Astrocyte of the spinal cord (primary cell): ENCODE measurements around the gene TPPP3.

Experiments used
- DNase-seq: peaks from one replicate; pipeline ENCODE4 v3.0.0; 2011; ENCODE audit warnings: low read depth, low spot score
- H3K4me3 ChIP-seq: 2 replicates; pipeline ENCODE4 v1.5.1; 2011; ENCODE audit warnings: low read depth, mild to moderate bottlenecking, low read length, moderate library complexity
- in situ Hi-C: cut with HindIII; loops from 2 replicates; pipeline ENCODE4 v1.10.0; 2017; ENCODE audit warnings: low sequenced_read_pairs
- TF ChIP-seq, protein P1 (sequence below): IDR thresholded peaks from 2 replicates; pipeline ENCODE4 v1.5.1; 2012; ENCODE audit warnings: low read depth, mild to moderate bottlenecking, low read length, inconsistent platforms

TPPP3 gene

DNA sequence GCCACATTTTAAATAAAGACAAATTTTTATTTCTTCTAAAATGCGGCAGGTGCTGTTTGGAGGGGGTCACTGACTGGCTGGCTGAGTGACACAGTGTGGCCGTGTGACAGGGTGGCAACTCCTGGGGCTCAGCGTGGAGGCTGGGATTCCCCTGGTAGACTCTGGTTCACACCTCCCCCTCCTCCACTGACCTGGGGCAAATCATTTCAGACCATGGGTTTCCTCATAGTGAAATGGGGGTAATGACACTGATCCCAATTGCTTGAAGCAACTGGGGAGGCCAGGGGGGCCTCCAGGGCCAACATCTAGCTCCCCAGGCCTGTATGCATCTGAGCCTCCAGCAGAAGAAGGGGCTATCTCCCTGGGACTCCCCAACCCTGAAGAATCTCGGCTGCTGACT is 44.2 kb upstream of the TPPP3 start:
- in situ Hi-C loops: no loop called here
- no peak for DNase-seq
- TF ChIP-seq, protein P1, sequence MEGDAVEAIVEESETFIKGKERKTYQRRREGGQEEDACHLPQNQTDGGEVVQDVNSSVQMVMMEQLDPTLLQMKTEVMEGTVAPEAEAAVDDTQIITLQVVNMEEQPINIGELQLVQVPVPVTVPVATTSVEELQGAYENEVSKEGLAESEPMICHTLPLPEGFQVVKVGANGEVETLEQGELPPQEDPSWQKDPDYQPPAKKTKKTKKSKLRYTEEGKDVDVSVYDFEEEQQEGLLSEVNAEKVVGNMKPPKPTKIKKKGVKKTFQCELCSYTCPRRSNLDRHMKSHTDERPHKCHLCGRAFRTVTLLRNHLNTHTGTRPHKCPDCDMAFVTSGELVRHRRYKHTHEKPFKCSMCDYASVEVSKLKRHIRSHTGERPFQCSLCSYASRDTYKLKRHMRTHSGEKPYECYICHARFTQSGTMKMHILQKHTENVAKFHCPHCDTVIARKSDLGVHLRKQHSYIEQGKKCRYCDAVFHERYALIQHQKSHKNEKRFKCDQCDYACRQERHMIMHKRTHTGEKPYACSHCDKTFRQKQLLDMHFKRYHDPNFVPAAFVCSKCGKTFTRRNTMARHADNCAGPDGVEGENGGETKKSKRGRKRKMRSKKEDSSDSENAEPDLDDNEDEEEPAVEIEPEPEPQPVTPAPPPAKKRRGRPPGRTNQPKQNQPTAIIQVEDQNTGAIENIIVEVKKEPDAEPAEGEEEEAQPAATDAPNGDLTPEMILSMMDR: no peak
- no peak overlapping the region for H3K4me3 ChIP-seq

DNA sequence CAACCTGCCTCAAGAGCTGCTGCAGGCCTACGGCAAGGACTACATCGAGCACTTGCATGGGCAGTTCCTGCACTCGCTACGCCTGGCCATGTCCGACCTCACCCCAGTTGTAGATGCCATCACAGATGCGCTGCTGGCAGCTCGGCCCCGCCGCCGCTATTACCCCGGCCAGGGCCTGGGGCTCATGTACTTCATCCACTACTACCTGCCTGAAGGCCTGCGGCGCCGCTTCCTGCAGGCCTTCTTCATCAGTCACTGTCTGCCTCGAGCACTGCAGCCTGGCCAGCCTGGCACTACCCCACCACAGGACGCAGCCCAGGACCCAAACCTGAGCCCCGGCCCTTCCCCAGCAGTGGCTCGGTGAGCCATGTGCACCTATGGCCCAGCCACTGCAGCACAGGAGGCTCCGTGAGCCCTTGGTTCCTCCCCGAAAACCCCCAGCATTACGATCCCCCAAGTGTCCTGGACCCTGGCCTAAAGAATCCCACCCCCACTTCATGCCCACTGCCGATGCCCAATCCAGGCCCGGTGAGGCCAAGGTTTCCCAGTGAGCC is 43.4 kb upstream of the TPPP3 start:
- no peak overlapping the region for H3K4me3 ChIP-seq
- no peak for DNase-seq
- TF ChIP-seq, protein P1: no peak
- in situ Hi-C loops: no loop called here

DNA sequence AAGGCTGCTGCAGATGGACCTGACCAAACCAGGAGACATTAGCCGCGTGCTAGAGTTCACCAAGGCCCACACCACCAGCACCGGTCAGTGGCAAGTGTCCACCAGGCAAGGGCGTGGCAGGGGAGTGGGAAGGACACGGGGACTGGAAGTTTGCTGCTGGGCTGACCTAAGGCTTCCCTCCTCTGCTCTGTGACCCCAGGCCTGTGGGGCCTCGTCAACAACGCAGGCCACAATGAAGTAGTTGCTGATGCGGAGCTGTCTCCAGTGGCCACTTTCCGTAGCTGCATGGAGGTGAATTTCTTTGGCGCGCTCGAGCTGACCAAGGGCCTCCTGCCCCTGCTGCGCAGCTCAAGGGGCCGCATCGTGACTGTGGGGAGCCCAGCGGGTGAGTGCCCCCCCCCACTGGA is 42.5 kb upstream of the TPPP3 start:
- in situ Hi-C loops: no loop called here
- TF ChIP-seq, protein P1: no peak
- no peak overlapping the region for H3K4me3 ChIP-seq
- no peak for DNase-seq

DNA sequence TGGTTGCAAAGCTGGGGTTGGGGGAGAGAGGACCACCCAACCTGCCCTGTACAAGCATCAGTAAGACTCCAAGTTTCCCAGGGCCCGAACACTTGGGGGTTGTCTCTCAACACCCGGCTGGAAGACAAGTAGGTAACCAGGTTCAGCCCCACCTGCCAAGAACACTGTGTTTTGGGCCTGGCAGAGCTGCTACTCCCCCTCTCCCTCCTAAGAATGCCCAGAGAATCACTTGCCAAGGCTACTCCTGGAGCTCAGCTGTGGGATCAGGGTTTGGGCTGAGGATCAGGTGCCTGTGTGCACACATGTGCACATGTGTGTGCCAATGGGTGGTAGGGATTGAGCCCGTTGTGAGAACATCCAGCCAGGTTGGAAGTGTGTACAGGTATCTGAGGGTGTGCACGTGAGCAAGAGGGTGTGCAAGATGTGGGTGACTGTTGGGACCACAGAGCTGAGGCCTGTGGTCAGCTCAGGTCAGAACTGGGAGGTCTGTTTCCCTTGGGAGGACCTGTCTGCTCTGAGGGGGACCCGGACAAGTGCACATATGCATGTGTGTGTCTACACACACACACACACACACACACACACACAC is 39.9 kb upstream of the TPPP3 start:
- in situ Hi-C loops: no loop called here
- no peak overlapping the region for H3K4me3 ChIP-seq
- TF ChIP-seq, protein P1: no peak
- no peak for DNase-seq

DNA sequence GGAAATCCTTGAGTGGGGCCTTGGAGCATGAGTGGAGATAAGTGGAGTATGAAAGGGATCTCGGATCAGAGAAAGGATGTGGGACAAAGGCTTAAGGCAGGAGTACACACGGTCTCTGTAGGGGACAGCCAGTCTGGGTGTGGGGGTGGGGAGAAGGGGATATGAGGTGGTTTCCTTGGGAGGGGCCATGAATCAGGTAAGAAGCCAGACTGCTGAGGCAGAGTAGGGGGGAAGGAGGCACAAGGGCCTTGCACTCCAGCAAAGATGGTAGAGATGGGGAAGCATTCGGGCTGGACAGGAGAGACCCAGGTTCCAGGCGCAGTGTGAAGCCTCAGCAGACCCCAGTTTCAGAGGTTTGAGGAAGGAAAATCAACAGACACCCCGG is 39.2 kb upstream of the TPPP3 start:
- in situ Hi-C loops: no loop called here
- TF ChIP-seq, protein P1: no peak
- no peak for DNase-seq
- H3K4me3 ChIP-seq: no peak overlapping the region

DNA sequence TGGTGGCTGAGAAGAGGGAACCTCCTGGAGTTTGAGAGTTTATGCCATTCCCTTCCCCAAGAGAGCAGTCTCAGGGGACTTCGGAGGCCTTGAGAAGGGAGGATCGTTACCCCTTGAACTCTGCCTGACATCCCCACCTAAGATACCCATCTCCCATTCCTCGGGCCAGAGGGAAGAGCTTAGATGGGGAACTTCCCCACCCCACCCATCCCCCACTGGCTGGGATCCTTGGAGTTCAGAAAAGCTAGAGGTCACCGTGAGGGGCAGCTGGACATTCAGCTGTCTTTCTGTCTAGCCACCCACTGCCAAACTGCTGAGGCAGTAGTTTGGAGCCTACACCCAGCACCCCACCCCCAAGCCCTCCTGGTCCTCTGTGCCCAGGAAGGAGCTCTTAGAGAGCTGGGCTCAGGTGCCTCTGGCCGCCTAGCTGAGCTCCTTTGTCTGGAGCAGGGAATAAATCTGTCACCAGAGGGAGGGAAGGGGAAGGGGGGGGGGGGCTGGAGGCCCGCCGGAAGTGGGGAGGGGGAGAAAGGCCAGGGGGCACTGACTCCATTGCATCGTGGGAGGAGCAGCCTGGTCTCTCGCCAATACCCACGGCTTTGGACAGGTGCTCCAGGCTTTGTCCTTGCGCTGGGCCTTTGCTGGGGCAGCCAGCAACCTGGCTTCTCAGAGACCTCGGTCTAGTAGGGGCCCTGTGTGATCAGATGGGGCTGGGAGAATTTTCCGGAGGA is 38.6 kb upstream of the TPPP3 start:
- H3K4me3 ChIP-seq: no peak overlapping the region
- in situ Hi-C loops: no loop called here
- TF ChIP-seq, protein P1: no peak
- DNase-seq: no peak
